ENCODE measurements around the gene GPD2.

GRCh38 chr2:156573710-156574109 is 137.5 kb downstream of the GPD2 start:
- TF ChIP-seq POLR2AphosphoS5 (IDR thresholded peaks at IDR 0.05) (no peak), POLR2A (IDR thresholded peaks at IDR 0.05) (no peak)

Data from prostate gland (tissue), 1 donor.